Activated CD4-positive, alpha-beta T cell treated with anti-CD3 and anti-CD28 coated beads, Interleukin-2, amount 10 ng/mL, durations not matched to agents 7 days and 5 days (primary cell): ENCODE measurements around the gene EPO. TPM values are rescaled to one million over a fixed set of nuclear protein-coding genes. Genes with fewer than 3 reads are reported as not detected.
A peak's percentile ranks its signal among the peaks of the same experiment; 100 is the strongest.
"Not testable (repeated sequence)": the region's sequence is repeated elsewhere in the genome, so short reads cannot be mapped to it uniquely, and the experiment has no call there.

Experiments used
- CTCF ChIA-PET: fragments of 350-600 bp; sonication (Branson Sonifier 250); formaldehyde crosslinking; loops from one replicate; lab custom pipeline; 2021; ENCODE audit warnings: antibody characterized with exemption; lab: Charles Lee
- POLR2A ChIA-PET: fragments of 350-600 bp; sonication (Branson Sonifier 250); formaldehyde crosslinking; loops from one replicate; lab custom pipeline; 2021; ENCODE audit warnings: antibody characterized with exemption; lab: Charles Lee
- DNase-seq: peaks from one replicate; pipeline ENCODE4 v3.0.0-alpha.2; 2020
- H3K27ac Mint-ChIP-seq: one replicate; pipeline ENCODE4 v1.8.0; 2021; ENCODE audit warnings: mild to moderate bottlenecking, moderate library complexity, mixed read lengths
- H3K27me3 Mint-ChIP-seq: one replicate; pipeline ENCODE4 v1.8.0; 2021; ENCODE audit warnings: mixed read lengths
- H3K36me3 Mint-ChIP-seq: one replicate; pipeline ENCODE4 v1.8.0; 2021; ENCODE audit warnings: low read depth, mixed read lengths
- H3K4me1 Mint-ChIP-seq: one replicate; pipeline ENCODE4 v1.8.0; 2021; ENCODE audit warnings: mixed read lengths
- H3K4me3 Mint-ChIP-seq: one replicate; pipeline ENCODE4 v1.8.0; 2021; ENCODE audit warnings: mild to moderate bottlenecking, moderate library complexity, mixed read lengths
- H3K9me3 Mint-ChIP-seq: one replicate; pipeline ENCODE4 v1.8.0; 2021; ENCODE audit warnings: mixed read lengths
- total RNA-seq, 2 experiments: library from RNA; stranded (reverse); gene quantifications; one replicate each; pipeline ENCODE4 v1.2.3, GENCODE V29; 2021

Gene EPO
- total RNA-seq, 2 experiments from 2014 or later, result not detected

DNA sequence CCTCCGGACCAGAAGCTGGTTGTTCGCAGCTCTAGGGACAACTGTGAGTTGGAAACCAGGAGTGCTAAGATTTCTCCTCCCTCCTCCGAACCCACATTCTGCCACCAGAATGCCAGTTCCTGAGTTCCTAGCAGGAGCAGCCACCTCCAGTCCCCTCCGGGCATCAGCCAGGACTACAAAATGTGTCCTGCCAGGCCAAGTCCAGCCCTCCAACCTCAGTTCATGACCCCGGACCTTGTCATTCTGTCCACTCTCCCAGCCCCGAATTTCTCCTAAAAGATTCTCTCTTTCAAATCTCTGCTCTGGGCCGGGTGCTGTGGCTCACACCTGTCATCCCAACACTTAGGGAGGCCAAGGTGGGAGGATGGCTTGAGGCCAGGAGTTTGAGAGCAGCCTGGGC lies 15.5 kb downstream of the EPO start:
- H3K27me3 Mint-ChIP-seq, result peaks cover 2% of the 10 kb centered on the region
- CTCF ChIA-PET, result interaction anchor here (2.5 kb wide), 1 partner anchor 30 kb away, joined by 10 read pairs; the partner anchor contains the start of gene POP7
- H3K36me3 Mint-ChIP-seq, result no peaks in the 10 kb centered on the region
- peaks cover 5% of the 10 kb centered on the region for H3K4me1 Mint-ChIP-seq
- POLR2A ChIA-PET, result no interaction called here
- no peak for DNase-seq
- H3K27ac Mint-ChIP-seq, result no peak overlapping the region
- H3K4me3 Mint-ChIP-seq, result no peak overlapping the region
- H3K9me3 Mint-ChIP-seq, result no peaks in the 10 kb centered on the region

DNA sequence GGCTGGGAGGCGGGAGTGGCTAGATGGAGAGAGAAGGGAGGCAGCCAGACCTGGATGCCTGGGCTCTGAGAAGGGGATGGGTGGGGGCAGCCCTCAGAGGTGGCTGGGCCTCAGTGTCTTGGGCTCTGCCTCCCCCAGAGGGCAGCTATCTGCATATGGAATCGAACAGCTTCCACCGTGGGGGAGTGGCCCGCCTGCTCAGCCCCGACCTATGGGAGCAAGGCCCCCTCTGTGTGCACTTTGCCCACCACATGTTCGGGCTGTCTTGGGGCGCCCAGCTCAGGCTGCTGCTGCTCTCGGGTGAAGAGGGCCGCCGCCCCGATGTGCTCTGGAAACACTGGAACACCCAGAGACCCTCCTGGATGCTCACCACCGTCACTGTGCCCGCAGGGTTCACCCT lies 16.4 kb downstream of the EPO start:
- no peak overlapping the region for H3K4me3 Mint-ChIP-seq
- H3K27ac Mint-ChIP-seq, result no peak overlapping the region
- ChIA-PET POLR2A (no interaction called here), CTCF (interaction anchor here (0.5 kb wide), 1 partner anchor 472 kb away, joined by 3 read pairs; no protein-coding TSS in a partner anchor)
- H3K36me3 Mint-ChIP-seq, result no peaks in the 10 kb centered on the region
- no peaks in the 10 kb centered on the region for H3K9me3 Mint-ChIP-seq
- DNase-seq, result no peak
- H3K27me3 Mint-ChIP-seq, result peaks cover 2% of the 10 kb centered on the region
- H3K4me1 Mint-ChIP-seq, result peaks cover 5% of the 10 kb centered on the region

DNA sequence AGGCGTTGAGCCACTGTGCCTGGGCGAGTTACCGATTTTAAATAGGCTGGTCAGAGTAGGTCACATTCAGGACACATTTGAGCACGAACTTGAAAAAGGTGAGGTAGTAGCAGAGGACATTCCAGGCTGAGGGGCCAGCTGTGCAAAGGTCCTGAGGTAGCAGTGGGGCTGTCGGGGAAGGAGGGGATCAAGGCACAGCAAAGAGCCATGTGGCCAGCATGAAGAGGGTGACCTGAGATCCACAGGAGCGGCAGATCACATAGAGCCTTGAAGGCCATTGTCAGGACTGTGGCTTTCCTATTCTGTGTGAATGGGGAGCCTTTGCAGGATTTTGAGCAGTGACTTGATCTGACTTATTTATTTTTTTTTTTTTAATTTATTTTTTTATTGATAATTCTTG lies 19.7 kb downstream of the EPO start:
- ChIA-PET CTCF (no interaction called here), POLR2A (no interaction called here)
- no peaks in the 10 kb centered on the region for H3K4me1 Mint-ChIP-seq
- no peak overlapping the region for H3K27ac Mint-ChIP-seq
- H3K4me3 Mint-ChIP-seq, result no peak overlapping the region
- H3K36me3 Mint-ChIP-seq, result peaks cover 2% of the 10 kb centered on the region
- DNase-seq, result no peak
- H3K27me3 Mint-ChIP-seq, result no peaks in the 10 kb centered on the region
- peaks cover 2% of the 10 kb centered on the region for H3K9me3 Mint-ChIP-seq

DNA sequence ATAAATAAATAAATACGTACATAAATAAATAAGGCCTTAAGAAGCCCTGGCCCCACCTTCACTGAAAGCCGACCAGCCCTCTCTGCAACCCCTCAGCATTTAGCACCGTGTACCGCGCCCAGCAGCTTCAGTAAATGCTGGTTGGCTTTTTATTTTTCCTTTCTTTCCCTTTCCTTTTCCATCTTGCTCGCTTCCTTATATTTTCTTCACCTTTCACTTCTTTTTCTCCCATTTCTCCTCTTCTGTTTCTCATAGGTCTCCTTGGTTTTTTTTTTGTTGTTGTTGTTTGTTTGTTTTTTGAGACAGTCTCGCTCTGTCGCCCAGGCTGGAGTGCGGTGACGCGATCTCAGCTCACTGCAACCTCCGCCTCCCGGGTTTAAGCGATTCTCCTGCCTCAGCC lies 24.3 kb downstream of the EPO start:
- ChIA-PET POLR2A (no interaction called here), CTCF (interaction anchor here (1.1 kb wide), 1 partner anchor 39 kb away, joined by 3 read pairs; the partner anchor contains the start of gene POP7)
- no peak overlapping the region for H3K4me3 Mint-ChIP-seq
- H3K4me1 Mint-ChIP-seq, result peaks cover 2% of the 10 kb centered on the region
- no peak overlapping the region for H3K27ac Mint-ChIP-seq
- H3K9me3 Mint-ChIP-seq, result peaks cover 2% of the 10 kb centered on the region
- H3K27me3 Mint-ChIP-seq, result peaks cover 4% of the 10 kb centered on the region
- no peak for DNase-seq
- H3K36me3 Mint-ChIP-seq, result peaks cover 2% of the 10 kb centered on the region

DNA sequence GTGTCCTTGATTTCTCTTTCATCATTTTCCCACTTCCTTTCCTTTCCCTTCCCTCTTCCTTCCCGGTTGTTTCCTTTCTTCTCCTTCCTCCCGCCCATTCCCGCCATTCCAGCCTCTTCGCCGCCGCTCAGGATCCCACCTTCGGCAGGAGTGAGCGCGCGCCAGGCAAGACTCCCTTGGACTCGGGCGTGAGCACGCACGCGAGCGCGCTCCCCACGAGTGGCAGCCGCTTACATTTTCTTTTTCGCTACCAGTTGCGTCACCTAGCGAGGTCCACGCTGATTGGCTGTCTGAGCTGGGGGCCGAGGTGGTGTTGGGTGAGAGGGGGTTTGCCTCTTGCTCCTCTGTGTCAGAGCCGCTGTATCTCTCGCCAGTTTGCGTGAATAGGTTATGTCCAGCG lies 24.9 kb downstream of the EPO start:
- ChIA-PET CTCF (interaction anchor here (0.6 to 1.1 kb wide), 2 partner anchors 39 to 350 kb away, joined by 3 read pairs; partner anchors contain the start of gene POP7), POLR2A (no interaction called here)
- no peak overlapping the region for H3K27ac Mint-ChIP-seq
- peak overlapping the region; percentile 59 for H3K4me3 Mint-ChIP-seq
- peaks cover 2% of the 10 kb centered on the region for H3K36me3 Mint-ChIP-seq
- peaks cover 2% of the 10 kb centered on the region for H3K9me3 Mint-ChIP-seq
- DNase-seq, result peak; percentile 15
- H3K27me3 Mint-ChIP-seq, result peaks cover 4% of the 10 kb centered on the region
- peaks cover 2% of the 10 kb centered on the region for H3K4me1 Mint-ChIP-seq

DNA sequence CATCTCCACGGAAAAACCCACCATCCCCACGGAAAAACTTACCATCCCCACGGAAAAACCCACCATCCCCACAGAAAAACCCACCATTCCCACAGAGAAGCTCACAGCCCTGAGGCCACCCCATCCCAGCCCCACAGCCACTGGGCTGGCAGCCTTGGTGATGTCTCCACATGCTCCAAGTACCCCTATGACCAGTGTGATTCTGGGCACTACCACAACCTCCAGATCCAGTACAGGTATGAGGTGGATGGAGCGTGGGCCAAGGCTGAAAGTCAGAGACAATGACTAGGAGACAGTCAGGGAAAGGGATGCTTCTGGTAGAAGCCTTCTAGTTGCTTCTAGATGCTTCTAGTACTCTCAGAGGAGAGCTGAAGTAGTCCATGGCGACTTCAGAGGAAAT lies 32.7 kb downstream of the EPO start:
- DNase-seq, result no peak
- CTCF ChIA-PET, result no interaction called here
- Mint-ChIP-seq H3K36me3 (no peaks in the 10 kb centered on the region), H3K9me3 (no peaks in the 10 kb centered on the region), H3K27ac (no peak overlapping the region), H3K4me3 (no peak overlapping the region), H3K27me3 (peaks cover 12% of the 10 kb centered on the region), H3K4me1 (no peaks in the 10 kb centered on the region)
- POLR2A ChIA-PET, result no interaction called here

DNA sequence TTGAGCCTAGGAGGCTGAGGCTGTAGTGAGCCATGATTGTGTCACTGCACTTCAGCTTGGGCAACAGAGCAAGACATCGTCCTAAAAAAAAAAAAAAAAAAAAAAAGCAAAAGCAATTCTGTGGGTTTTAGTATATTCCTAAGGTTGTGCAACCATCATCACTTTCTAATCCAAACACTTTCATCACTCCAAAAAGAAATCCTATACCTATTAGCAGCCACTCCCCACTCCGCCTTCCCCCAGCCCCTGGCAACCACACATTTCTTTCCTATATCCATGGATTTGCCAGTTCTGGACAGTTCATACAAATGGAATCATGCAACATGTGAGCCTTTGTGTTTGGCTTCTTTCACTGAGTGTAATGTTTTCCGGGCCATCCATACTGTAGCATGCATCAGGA lies 33.5 kb downstream of the EPO start:
- CTCF ChIA-PET, result no interaction called here
- H3K4me3 Mint-ChIP-seq, result no peak overlapping the region
- POLR2A ChIA-PET, result no interaction called here
- no peak for DNase-seq
- H3K36me3 Mint-ChIP-seq, result no peaks in the 10 kb centered on the region
- no peaks in the 10 kb centered on the region for H3K4me1 Mint-ChIP-seq
- peaks cover 12% of the 10 kb centered on the region for H3K27me3 Mint-ChIP-seq
- no peak overlapping the region for H3K27ac Mint-ChIP-seq
- no peaks in the 10 kb centered on the region for H3K9me3 Mint-ChIP-seq

DNA sequence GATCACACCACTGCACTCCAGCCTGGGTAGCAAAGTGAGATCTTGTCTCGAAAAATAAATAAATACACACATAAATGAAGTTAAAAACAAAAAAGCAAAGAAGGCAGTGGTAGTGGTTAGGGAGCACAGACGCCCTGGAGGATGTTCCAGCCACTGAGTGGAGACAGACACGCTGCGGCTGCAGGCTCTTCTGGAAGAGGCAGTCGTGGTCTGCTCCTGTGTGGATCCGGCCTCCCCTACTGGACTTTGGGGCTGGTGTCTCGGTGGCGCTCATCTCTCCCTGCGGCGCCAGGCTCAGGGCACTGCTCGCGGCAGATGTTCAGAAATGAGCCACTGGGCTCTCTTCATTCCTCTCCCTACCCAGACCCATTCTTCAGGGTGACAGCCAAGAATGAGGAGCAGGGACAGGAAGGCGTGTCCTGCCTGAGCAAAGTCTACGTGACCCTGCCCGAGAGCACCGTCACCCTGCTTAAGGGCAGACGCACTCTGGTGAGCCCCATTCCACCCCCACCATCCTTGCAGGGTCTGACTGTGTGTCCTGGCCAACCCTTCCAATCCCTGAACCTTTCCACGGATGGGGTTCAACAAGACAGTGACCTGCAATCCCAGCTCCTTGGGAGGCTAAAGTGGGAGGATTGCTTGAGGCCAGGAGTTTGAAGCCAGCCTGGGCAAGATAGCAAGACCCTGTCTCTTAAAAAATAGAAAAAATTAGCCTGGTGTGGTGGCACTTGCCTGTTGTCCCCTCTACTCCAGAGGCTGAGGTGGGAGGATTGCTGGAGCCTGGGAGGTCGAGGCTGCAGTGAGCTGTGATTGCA lies 39.3 kb downstream of the EPO start:
- POLR2A ChIA-PET, result no interaction called here
- no peak for DNase-seq
- Mint-ChIP-seq H3K4me1 (no peaks in the 10 kb centered on the region), H3K27ac (no peak overlapping the region), H3K36me3 (no peaks in the 10 kb centered on the region), H3K27me3 (no peaks in the 10 kb centered on the region), H3K4me3 (no peak overlapping the region), H3K9me3 (no peaks in the 10 kb centered on the region)
- CTCF ChIA-PET, result no interaction called here

DNA sequence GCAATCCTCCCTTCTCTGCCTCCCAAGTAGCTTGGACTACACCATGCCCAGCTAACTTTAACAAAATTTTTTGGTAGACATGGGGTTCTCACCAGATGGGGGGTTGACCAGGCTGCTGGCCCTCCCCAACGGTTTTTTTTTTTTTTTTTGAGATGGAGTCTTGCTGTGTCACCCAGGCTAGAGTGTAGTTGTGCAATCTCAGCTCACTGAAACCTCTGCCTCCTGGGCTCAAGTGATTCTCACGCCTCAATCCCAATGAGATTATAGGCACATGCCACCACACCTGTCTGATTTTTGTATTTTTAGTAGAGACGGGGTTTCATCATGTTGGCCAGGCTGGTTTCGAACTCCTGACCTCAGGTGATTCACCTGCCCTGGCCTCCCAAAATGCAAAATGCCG lies 42.6 kb downstream of the EPO start:
- DNase-seq, POLR2A ChIA-PET, H3K27ac Mint-ChIP-seq, H3K36me3 Mint-ChIP-seq, H3K27me3 Mint-ChIP-seq, H3K4me1 Mint-ChIP-seq, H3K9me3 Mint-ChIP-seq, H3K4me3 Mint-ChIP-seq: not testable (repeated sequence)
- CTCF ChIA-PET, result interaction anchor here (0.6 kb wide), 1 partner anchor 847 kb away, joined by 4 read pairs; no protein-coding TSS in a partner anchor

DNA sequence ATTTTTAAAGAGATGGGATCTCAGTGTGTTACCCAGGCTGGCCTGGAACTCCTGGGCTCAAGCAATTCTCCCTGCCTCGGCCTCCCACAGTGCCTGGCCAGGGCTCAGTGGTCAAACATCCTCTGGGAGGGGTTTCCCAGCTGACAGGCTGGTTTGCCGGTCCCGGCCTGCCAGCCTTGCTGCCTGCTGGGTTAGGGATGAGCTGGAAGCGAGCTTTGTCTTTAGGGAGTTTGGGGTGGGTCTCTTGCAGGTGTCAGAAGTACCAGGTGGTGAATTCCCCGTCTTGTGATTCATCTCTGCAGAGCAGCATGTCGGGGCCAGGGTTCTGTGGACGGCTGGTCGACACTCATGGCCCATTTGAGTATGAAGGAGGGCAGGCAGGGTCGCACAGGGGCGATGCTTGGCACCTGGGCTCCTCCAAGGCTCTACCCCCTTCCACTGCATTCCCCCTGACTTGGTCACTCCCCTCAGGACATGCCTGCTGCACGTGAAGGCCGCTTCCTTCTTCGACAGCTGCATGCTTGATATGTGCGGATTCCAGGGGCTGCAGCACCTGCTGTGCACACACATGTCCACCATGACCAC lies 43.4 kb downstream of the EPO start:
- no peaks in the 10 kb centered on the region for H3K9me3 Mint-ChIP-seq
- no peaks in the 10 kb centered on the region for H3K4me1 Mint-ChIP-seq
- CTCF ChIA-PET, result interaction anchor here (0.6 to 1.7 kb wide), 3 partner anchors 15 to 641 kb away, joined by 3 to 4 read pairs (median 3); no protein-coding TSS in a partner anchor
- no peak overlapping the region for H3K4me3 Mint-ChIP-seq
- no peaks in the 10 kb centered on the region for H3K36me3 Mint-ChIP-seq
- no peak for DNase-seq
- H3K27me3 Mint-ChIP-seq, result no peaks in the 10 kb centered on the region
- H3K27ac Mint-ChIP-seq, result no peak overlapping the region
- POLR2A ChIA-PET, result no interaction called here

DNA sequence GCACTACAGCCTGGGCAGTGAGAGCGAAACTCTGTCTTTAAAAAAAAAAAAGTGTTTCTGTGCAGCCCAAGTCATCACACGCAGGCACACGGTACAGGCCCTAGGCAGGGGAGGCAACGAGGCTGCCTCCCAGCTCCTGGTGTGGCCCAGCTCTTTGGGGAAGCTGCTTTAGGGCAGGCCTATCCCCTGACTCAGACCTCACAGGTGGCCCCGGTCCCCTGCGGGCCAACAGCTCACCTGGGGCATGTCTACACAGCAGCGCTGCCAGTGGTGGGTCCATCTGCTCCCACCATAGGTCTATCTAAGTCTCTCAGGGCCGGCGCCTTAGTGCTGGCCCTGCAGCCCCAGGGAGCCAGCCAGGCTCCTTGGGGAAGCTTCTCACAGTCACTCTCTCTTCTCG lies 44.6 kb downstream of the EPO start:
- Mint-ChIP-seq H3K36me3 (no peaks in the 10 kb centered on the region), H3K4me3 (no peak overlapping the region), H3K27me3 (no peaks in the 10 kb centered on the region), H3K9me3 (no peaks in the 10 kb centered on the region), H3K27ac (no peak overlapping the region), H3K4me1 (no peaks in the 10 kb centered on the region)
- ChIA-PET POLR2A (no interaction called here), CTCF (interaction anchor here (0.6 to 1.7 kb wide), 4 partner anchors 13 to 434 kb away, joined by 3 to 4 read pairs (median 3); no protein-coding TSS in a partner anchor)
- DNase-seq, result no peak

DNA sequence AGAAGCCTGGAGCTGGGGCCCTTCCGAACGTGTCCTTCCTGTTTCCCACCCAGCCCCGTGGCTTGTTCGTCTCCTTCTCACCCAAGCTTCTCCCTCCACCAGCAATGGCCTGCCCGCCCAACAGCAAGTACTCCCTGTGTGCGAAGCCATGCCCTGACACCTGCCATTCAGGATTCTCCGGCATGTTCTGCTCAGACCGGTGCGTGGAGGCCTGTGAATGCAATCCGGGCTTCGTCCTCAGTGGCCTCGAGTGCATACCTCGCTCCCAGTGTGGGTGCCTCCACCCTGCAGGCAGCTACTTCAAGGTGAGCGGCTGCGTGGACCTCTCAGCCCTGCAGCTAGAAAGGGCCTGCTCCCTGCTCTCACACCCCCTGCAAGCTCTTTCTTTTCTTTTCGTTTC lies 45.0 kb downstream of the EPO start:
- Mint-ChIP-seq H3K27me3 (no peaks in the 10 kb centered on the region), H3K36me3 (no peaks in the 10 kb centered on the region), H3K9me3 (no peaks in the 10 kb centered on the region), H3K4me3 (no peak overlapping the region), H3K4me1 (no peaks in the 10 kb centered on the region), H3K27ac (no peak overlapping the region)
- ChIA-PET CTCF (interaction anchor here (0.6 to 1.7 kb wide), 3 partner anchors 13 to 434 kb away, joined by 3 to 4 read pairs (median 3); no protein-coding TSS in a partner anchor), POLR2A (no interaction called here)
- no peak for DNase-seq

DNA sequence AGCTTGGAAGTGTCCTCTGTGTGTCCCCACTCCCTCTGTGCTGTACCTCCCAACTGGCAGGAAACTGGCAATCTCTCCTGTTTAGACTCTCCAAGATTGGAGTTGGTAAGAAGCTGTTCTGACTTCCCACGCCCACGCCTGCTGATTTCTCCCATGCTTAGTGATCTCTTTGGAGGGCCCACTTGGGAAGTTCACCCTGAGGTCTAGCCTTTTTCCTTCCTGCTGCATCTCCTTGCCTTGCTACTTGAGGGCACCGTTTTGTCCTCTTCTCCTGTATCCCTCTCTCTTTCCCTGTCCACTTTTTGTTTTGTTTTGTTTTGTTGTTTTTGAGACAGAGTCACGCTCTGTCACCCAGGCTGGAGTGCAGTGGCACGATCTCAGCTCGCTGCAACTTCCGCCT lies 48.5 kb downstream of the EPO start:
- ChIA-PET POLR2A (no interaction called here), CTCF (interaction anchor here (0.5 to 0.9 kb wide), 2 partner anchors 32 to 46 kb away, joined by 3 to 4 read pairs; no protein-coding TSS in a partner anchor)
- H3K36me3 Mint-ChIP-seq, result no peaks in the 10 kb centered on the region
- no peaks in the 10 kb centered on the region for H3K9me3 Mint-ChIP-seq
- H3K27me3 Mint-ChIP-seq, result no peaks in the 10 kb centered on the region
- no peak overlapping the region for H3K4me3 Mint-ChIP-seq
- H3K27ac Mint-ChIP-seq, result no peak overlapping the region
- DNase-seq, result no peak
- no peaks in the 10 kb centered on the region for H3K4me1 Mint-ChIP-seq
